IPS-NIHi7 (cell line): ENCODE results near the gene ATP23.

Source experiments
- DNase-seq: peaks from one replicate; pipeline ENCODE4 v3.0.0; 2012; ENCODE audit warnings: mixed read lengths; ENCODE audit errors: extremely low spot score

The ATP23 gene, protein sequence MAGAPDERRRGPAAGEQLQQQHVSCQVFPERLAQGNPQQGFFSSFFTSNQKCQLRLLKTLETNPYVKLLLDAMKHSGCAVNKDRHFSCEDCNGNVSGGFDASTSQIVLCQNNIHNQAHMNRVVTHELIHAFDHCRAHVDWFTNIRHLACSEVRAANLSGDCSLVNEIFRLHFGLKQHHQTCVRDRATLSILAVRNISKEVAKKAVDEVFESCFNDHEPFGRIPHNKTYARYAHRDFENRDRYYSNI

GRCh38 chr12:57941165-57941894, at the start of gene ATP23:
Gene ATP23 (plus strand): TSS chr12:57941567. CDS start chr12:57941702, 135 bp downstream.
- peak; percentile 99 for DNase-seq

DNA sequence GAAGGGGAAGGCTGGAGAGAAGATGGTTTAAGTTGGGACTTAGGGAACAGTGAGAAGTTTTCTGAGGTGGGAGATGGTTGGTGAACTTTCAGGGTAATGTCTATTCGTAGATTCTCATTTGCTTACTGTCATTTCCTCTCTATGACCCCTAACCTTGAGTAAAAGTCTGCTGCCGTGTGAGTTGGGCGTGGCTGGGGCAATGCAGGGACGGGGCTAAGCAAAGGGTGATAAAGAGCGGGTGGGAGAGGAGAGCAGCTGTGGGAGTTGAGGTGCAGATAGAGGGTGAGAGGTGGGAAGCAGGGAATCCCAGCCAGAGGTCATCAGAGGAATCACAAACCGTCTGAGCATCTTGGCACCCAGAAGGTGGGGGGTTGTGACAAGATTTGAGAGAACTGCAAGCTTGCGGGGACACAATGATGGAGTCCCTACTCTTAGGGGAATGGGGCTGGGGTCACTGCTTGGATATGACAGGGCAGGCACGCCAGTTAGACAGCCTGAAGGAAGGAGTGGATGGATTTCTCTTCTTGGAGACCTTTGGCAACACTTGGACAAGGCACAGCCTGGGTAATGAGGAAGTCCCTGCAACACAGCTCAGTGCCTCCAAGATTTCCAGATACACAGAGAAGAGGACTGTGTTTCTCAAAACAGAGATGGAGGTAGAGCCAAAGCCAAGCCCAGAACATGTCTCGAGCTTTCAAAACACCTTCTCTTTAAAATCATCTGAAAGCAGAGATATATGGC, 49.0 kb upstream of the ATP23 start:
- no peak for DNase-seq

GRCh38 chr12:57893431-57894353, 47.7 kb upstream of the ATP23 start:
- DNase-seq = no peak

DNA sequence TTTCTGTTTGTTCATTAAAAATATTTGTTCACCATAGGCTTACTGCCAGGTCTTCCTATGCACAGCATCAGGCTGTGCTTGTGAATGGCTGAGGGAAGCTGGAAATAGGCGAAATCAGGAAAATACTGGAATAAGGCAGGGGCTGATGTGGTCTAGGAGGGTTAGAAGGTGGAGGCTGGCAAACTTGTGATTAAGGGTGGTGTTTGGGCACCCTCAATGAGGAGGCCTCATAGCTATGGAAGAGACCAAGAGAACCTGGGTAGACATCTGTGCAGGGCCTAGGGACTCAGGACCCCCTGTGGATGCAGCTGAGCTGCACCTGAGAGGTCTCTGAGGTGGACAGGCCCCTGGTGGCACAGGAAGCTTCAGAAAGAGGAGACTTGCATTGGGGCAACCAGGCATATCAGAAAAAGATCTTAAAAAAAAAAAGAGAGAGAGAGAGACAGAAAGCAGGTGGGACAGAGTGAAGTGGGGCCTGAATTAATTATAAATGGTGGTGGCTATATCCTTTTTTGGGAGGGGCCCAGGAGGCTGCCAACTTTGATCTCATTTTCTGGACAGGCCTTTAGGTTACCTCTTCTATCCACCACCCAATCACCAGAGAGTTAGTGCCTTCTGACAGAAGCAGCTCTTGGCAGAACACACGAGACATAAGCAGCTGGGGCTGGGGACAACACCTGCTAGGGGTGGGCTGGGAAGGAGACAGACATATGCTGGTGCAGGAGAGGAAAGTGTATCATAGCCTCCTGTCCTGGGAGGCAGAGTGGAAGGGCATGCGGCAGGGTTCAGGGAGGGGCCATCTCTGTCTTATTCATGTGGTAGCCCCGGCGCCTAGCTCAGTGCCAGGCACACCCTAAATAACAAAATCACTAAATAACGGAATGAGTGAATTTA, 46.7 kb upstream of the ATP23 start:
- no peak for DNase-seq

DNA sequence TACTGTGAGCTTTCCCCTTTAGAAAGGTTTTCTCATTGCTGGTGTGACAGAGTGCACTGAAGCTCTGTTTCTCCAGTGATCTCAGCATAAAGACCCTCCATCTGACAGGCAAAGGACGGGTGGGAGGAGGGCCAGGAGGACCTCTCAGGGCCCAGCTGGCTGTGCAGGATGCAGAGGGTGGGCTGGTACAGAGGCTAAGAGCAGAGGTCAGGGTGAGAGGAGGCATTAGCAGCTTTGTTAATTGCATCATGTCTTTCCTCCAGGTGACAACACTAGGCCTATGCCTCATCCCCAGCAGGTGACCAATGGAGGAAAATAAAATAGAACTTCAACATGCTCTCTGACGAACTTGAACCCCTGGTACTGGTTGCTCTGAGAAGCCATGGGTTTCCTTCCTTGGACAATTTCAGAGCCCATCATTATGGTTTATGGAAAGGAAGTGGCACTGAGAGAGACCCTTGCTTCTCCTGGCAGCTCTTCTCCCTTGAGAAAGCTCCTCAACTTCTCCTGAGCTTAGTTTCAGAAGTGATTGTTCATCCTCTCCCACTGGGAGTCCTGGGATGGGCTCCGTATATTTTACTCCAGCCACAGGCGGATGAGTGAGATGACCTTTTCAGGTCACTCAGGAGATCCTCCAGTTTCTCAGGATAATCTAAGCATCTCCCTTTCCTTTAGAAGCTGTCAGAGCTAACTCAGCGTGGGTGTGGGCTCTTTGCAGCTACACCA, 45.8 kb upstream of the ATP23 start:
- no peak for DNase-seq

GRCh38 chr12:57896115-57896433, 45.3 kb upstream of the ATP23 start:
- DNase-seq = no peak

DNA sequence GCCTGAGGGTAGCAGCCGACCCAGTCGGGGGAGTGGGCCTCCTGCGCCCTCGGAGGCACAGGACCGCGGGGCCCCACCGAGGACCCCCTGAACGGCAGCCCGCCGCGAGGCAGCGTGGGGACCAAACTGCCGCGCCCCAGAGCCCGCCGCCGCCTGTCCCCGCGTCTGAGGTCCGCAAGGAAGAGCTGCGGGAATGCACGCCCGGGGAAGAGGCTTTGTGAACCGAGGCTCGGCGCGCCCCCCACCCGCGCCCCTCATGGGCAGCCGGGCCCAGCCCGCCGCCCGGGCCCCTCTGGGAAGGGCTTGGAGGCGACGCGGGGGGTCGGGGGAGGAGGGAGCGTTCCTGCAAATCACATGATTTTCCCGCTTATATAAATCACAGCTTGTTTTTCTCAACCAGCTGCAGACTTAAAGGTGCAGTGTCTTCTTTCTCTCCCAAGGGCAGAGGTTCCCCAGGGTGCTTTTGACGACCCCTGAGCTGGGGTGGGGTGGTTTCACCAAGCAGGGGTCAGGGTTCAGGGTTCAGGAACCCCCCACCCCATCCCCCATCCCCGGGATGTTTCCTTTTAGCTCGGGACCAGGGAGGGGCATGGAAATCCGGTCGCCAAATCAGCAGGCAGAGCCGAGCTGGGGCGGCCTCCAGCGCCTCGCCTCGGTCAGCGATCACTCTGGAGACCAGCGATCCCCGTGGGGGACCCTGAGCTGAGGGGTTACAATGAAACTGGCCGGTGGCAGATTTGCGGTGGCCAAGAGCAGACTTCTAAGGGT, 44.7 kb upstream of the ATP23 start:
- DNase-seq = peak; percentile 73

DNA sequence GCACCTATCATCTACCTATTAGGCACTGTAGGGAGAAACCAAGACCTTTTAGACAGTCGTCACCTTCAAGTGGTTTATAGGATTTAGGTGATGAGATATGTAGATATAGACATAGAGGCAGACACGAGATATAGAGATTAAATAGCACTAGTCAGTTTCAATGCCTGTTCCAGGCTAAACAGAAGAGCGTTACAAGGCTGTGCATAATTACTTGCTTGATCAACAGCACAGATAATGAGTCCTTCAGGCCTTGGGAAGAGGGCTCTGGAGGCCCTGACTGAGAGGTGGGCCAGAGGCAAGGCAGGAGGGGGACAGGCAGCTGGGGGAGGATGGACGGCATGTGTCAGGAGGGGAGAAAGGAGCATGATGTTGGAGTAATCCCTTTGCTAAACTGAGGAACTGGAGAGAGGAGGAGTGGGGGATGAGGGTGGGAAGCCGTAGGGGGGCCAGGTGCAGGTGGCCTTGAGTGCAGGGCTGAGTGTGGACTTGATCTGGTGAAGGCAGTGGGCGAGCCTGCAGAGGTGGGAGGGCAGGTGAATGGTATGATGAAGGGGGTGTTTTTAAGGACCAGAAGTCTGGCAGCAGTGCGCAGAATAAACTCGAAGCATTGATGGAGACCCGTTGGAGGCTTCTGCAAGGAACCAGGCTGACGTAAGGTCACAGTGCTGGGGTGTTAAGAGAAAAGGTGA, 43.9 kb upstream of the ATP23 start:
- DNase-seq = no peak

GRCh38 chr12:57898308-57898970, 42.9 kb upstream of the ATP23 start:
- DNase-seq = no peak

- no peak for DNase-seq
Observed at GRCh38 chr12:57899010-57899662, 42.2 kb upstream of the ATP23 start.

- no peak for DNase-seq
Observed at GRCh38 chr12:57902478-57902969, 38.8 kb upstream of the ATP23 start.

- no peak for DNase-seq
Observed at GRCh38 chr12:57904426-57904825, 36.9 kb upstream of the ATP23 start.

- peak; percentile 90 for DNase-seq
Observed at GRCh38 chr12:57904848-57905811, 36.2 kb upstream of the ATP23 start.

GRCh38 chr12:57905812-57906475, 35.4 kb upstream of the ATP23 start:
- DNase-seq = no peak

GRCh38 chr12:57906821-57907220, 34.5 kb upstream of the ATP23 start:
- DNase-seq = no peak

DNA sequence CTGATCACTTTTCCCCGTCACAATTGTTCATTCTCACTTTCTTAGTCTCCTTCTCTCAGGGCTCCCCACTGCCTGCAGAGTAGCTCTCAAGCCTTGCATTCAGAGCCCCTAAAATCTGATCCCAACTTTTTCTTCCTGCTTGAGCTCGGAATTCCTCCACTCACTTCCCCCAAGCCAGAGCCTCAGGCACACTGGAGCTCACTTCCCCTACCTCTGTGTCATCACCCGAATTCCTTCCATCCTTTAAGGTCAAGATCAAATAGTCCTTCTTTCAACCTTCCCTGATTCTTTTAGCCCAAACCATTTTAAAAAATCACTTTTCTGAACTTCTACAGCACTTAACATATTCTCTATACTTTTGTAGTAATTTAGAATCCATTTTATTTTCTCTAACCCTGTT, 34.1 kb upstream of the ATP23 start:
- no peak for DNase-seq
